Activated T-cell treated with anti-CD3 and anti-CD28 coated beads for 48 hours (primary cell): ENCODE results near the gene SHOX.

Experiments used
- DNase-seq: peaks from one replicate; pipeline ENCODE4 v3.0.0-alpha.2; 2020; ENCODE audit warnings: low read depth

Gene SHOX

GRCh38 chrX:666762-667720 is 36.5 kb downstream of the SHOX start:
- no peak for DNase-seq

DNA sequence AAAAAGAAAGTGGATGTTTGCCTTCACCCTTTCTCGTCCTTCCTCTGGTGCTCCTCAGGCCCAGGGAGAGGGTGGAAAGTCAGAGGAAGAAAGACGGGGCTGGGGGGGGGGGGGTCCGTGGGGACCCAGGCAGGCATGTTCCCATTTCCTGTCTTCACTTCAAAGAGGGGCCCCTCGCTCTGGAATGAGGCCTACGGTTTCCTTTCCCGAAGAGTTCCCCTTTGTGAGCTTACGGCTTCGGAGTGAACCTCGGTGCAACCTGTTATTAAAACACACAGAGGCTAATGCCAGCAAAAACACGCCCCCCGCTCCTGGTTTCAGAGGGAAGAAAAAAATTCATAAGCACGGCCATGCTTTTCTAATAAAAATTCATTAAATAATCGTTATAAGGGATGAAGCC is 40.1 kb downstream of the SHOX start:
- DNase-seq = no peak

GRCh38 chrX:672931-673330 is 42.3 kb downstream of the SHOX start:
- DNase-seq = no peak

DNA sequence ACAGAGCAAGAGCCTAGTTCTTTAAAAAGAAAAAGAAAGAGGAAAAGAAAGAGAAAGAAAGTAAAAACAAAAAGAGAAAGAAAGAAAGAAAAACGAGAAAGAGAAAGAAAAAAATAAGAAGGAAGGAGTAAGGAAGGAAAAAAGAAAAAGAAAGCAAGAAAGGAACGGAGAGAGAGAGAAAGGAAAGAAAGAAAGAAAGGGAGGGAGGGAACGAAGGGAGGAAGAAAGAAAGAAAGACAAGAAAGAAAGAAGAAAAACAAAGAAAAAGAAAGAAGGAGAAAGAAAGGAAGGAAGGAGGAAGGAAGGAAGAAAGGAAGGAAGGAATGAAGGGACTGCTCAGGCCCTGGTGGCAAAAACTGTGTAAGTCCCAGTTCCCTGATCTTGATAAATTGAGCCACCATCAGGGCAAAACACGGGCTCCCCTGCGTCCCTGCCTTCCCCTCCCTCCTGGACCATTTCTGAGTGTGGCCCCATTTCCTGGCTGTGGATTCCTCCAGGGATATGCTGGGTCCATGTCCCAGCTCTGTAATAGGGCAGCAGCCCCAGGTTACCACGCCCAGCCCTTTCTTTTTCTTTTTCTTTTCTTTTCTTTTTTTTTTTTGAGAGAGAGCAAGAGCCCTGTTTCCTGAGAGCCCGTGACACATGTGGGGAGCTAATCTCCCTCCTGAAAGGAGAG is 44.8 kb downstream of the SHOX start:
- DNase-seq = no peak

DNA sequence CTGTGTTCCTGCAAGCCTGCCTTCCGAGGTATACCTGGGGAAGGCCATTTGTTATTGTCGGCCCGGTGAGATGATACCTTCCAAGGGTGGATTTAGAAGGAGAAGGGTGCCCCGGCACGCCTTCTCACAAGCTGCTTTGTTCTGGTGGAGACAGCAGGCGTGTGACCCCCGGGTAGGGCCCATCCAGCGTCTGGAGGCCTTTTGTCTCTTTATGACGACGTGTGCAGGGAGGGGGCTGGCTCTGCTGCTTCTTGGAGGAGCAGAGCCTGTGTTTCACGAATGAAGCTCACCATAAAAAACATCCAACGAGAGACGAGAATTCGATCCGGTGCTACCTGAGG is 45.3 kb downstream of the SHOX start:
- no peak for DNase-seq

DNA sequence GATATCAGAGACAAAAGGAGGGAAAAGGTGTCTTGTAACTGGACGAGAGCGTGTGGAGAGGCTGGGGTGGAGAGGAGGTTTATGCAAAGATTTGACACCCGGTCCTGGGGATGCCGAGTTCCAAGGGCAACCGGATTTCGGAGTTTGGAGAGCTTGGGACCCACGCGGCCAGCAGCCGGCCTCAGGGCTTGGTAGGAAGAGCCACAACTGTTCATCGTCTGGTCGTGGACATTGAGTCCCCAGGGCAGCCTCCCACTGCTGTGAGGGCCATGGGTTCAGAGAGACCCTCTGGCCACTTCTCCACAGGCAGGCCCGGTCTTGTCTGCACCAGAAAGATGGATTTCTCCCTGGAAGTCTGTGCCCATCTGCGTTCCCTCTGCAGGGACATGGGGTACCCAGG is 46.8 kb downstream of the SHOX start:
- no peak for DNase-seq

DNA sequence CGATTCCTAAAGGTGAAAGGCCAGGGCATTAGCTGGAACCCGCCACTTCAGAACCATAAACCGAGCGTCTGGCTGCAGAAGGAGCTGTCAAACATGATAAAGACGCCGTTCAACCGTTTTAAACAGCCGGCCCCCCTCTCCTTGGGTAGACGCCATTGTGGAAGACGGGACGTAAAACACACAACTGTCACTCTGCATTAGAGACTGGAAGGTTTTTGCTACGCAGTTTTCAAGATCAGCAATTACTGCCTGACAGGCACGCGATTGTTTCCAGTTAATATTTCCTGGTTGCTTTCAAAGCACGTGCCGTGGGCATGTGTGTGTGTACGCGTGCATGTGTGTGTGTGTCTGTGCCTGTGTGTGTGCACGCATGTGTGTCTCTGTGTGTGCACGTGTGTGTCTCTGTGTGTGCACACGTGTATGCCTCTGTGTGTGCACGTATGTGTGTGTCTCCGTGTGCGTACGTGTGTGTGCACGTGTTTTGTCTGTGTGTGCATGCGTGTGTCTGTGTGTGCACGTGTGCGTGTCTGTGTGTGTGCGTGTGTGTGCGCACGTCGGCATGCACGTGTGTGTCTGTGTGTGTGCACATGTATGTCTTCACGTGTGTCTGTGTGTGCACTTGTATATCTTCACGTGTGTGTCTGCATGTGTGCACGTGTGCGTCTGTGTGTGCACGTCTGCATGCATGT is 48.8 kb downstream of the SHOX start:
- no peak for DNase-seq

GRCh38 chrX:680062-680461 is 49.5 kb downstream of the SHOX start:
- no peak for DNase-seq

- no peak for DNase-seq
These were observed 51.4 kb downstream of the SHOX start for GRCh38 chrX:681989-682388.

DNA sequence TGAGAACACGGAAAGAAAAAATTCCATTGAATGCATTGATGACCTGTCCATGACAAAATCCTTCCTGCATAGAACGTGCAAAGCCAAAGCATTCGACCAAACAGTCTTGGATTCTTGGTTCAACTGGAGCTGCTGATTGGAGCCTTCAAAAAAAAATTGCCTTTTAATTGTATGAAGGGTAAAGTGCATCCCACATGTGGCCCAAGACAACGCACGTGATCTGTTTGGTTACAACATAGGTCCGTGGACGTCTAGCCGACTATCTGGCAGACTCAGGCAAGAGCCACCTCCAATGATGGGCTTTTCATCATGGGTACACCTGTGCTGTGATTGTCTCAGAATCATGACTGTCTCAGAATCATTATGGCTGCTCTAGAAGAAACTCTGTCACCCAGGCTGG is 52.3 kb downstream of the SHOX start:
- no peak for DNase-seq

GRCh38 chrX:683576-683975 is 53.0 kb downstream of the SHOX start:
- DNase-seq = no peak

- no peak for DNase-seq
These were observed 54.8 kb downstream of the SHOX start for GRCh38 chrX:685120-686032.

- DNase-seq = no peak
These were observed 59.4 kb downstream of the SHOX start for GRCh38 chrX:689983-690382.

- DNase-seq = no peak
These were observed 64.2 kb downstream of the SHOX start for GRCh38 chrX:694800-695199.

DNA sequence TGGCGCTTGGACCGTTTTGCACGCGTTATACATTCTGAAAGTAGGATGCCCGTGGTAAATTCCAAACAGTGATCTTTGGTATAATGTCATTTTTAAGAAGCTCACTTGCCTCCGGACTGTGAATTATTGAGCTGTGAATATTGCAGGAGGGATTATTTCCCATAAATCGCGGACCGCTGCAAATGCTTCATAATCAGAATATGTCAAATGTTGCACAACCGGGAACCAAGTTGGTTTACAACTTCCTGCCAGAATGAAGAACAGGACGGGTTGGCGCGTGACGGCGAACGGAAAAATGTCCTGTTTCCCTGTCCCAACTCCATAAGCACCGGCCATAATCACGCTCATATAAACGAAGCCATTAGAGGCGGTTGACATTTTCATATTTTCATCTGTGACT is 67.6 kb downstream of the SHOX start:
- no peak for DNase-seq

GRCh38 chrX:700936-701335 is 70.3 kb downstream of the SHOX start:
- DNase-seq = no peak

DNA sequence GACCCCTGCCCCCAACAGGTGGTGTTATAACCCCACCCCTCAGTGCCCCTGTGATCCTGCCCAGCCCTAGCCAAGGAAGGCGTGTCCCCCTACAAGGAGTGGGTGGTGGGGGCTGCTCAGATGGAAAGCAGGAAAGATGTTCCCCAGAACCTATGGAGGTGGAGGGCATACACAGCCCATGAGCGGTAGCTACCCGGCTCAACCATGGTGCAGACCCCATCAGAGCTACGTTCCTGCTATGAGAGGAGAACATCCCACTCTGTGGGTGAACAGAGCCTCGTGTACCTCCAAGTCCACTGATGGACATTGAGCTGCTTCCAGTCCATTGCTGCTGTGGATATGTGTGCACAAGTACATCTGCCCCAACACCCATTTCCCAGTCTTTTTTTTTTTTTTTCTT is 71.1 kb downstream of the SHOX start:
- DNase-seq = no peak

DNA sequence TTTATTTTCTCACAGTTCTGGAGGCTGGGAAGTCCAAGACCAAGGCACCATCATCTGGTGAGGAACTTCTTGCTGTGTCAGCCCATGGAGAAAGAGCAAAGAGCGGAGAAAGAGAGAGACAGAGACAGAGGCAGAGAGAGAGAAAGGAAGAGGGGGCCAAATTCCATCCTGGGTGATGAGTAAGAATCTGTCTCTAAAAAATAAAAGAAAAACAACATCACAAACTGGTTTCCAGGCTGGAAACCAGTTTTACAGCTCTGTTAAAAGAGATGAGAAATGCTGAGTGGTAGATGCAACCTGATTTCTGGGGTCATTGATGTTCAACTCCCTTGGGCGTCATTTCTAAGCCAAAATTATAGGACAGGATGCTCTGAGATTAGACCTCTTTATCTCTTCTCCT is 72.9 kb downstream of the SHOX start:
- DNase-seq = no peak

DNA sequence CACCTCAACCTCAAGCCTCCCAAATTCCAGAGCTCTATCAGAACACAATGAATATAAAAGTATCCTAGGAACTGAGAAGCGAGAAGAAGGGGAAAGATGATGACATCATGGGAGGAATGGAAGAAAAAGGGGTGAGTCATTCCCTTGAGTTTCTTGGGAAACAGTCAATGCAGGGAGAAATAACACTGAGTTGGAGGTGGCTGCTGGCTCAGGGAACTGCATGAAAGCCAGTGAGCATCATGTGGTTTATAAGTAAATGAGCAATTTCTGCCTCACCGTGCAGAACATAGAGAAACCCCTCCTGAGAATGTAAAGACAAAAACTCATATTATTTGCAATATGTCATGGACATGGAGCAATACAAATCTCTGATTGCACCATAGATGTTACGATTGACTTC is 73.3 kb downstream of the SHOX start:
- no peak for DNase-seq
